NCI-H2227 treated with DMSO at 0.1 percent for 48 hours (cell line): ENCODE results near the gene ENTREP3.
"Not testable (repeated sequence)": the region's sequence is repeated elsewhere in the genome, so short reads cannot be mapped to it uniquely, and the experiment has no call there.

ENCODE experiments used
- DNase-seq: peaks from one replicate; lab custom pipeline; 2025; lab: John Stamatoyannopoulos, UW

The ENTREP3 gene

GRCh38 chr1:155250633-155251449, 4.4 kb downstream of the ENTREP3 start:
- DNase-seq: peak; percentile 93

- DNase-seq: no peak
These were observed 5.0 kb downstream of the ENTREP3 start for GRCh38 chr1:155250246-155250632.

- no peak for DNase-seq
These were observed 7.4 kb downstream of the ENTREP3 start for GRCh38 chr1:155247667-155248553.

- DNase-seq: not testable (repeated sequence)
These were observed 8.5 kb downstream of the ENTREP3 start for GRCh38 chr1:155246796-155247195.

- DNase-seq: no peak
These were observed 10.1 kb downstream of the ENTREP3 start for GRCh38 chr1:155245163-155245524.

GRCh38 chr1:155244368-155245162, 10.7 kb downstream of the ENTREP3 start:
- peak; percentile 97 for DNase-seq

GRCh38 chr1:155242805-155243358, 12.4 kb downstream of the ENTREP3 start:
- no peak for DNase-seq

- no peak for DNase-seq
These were observed 13.4 kb downstream of the ENTREP3 start for GRCh38 chr1:155241841-155242264.

GRCh38 chr1:155241069-155241679, 14.1 kb downstream of the ENTREP3 start:
- DNase-seq: peak; percentile 76

GRCh38 chr1:155236451-155236850, 18.8 kb downstream of the ENTREP3 start:
- DNase-seq: no peak

GRCh38 chr1:155235375-155235774, 19.9 kb downstream of the ENTREP3 start:
- not testable (repeated sequence) for DNase-seq

GRCh38 chr1:155233502-155233901, 21.8 kb downstream of the ENTREP3 start:
- not testable (repeated sequence) for DNase-seq

- not testable (repeated sequence) for DNase-seq
These were observed 23.0 kb downstream of the ENTREP3 start for GRCh38 chr1:155232001-155232978.

GRCh38 chr1:155231302-155231701, 24.0 kb downstream of the ENTREP3 start:
- not testable (repeated sequence) for DNase-seq

GRCh38 chr1:155228096-155228427, 27.2 kb downstream of the ENTREP3 start:
- DNase-seq: no peak

- DNase-seq: peak; percentile 99
These were observed 27.8 kb downstream of the ENTREP3 start for GRCh38 chr1:155227261-155228095.

GRCh38 chr1:155226910-155227260, 28.4 kb downstream of the ENTREP3 start:
- DNase-seq: peak; percentile 64

GRCh38 chr1:155226188-155226909, 28.9 kb downstream of the ENTREP3 start:
- peak; percentile 71 for DNase-seq

- DNase-seq: not testable (repeated sequence)
These were observed 29.9 kb downstream of the ENTREP3 start for GRCh38 chr1:155225404-155225759.
